HEK293 (cell line): ENCODE results near the gene PCDHGC4.

Experiments used
- CTCF ChIP-seq: fragments of 450-650 bp; formaldehyde crosslinking; IDR thresholded peaks from 2 replicates; pipeline ENCODE4 v1.5.1; 2016; ENCODE audit warnings: missing biosample characterization, missing genetic modification characterization
- GLIS1 ChIP-seq: fragments of 450-650 bp; formaldehyde crosslinking; IDR thresholded peaks from 2 replicates; pipeline ENCODE4 v1.5.1; 2016; ENCODE audit warnings: missing biosample characterization, missing genetic modification characterization
- OSR2 ChIP-seq: fragments of 450-650 bp; formaldehyde crosslinking; IDR thresholded peaks from 2 replicates; pipeline ENCODE4 v1.5.1; 2016; ENCODE audit warnings: missing biosample characterization, missing genetic modification characterization
- PATZ1 ChIP-seq: fragments of 450-650 bp; formaldehyde crosslinking; IDR thresholded peaks from 2 replicates; pipeline ENCODE4 v1.5.1; 2016; ENCODE audit warnings: missing biosample characterization, missing genetic modification characterization
- PRDM10 ChIP-seq: fragments of 450-650 bp; formaldehyde crosslinking; IDR thresholded peaks from 2 replicates; pipeline ENCODE4 v1.5.1; 2016; ENCODE audit warnings: missing biosample characterization, missing genetic modification characterization
- PRDM2 ChIP-seq: fragments of 450-650 bp; formaldehyde crosslinking; IDR thresholded peaks from 2 replicates; pipeline ENCODE4 v1.5.1; 2016; ENCODE audit warnings: missing biosample characterization, missing genetic modification characterization, borderline replicate concordance
- TCF7L2 ChIP-seq: IDR thresholded peaks from 2 replicates; pipeline ENCODE4 v1.6.1; 2011; ENCODE audit warnings: low read depth, mild to moderate bottlenecking, inconsistent platforms, low read length, moderate library complexity, borderline replicate concordance
- YY1 ChIP-seq: fragments of 450-650 bp; formaldehyde crosslinking; IDR thresholded peaks from 2 replicates; pipeline ENCODE4 v1.5.1; 2018; ENCODE audit warnings: missing biosample characterization, missing genetic modification characterization
- ZBTB6 ChIP-seq: fragments of 450-650 bp; formaldehyde crosslinking; IDR thresholded peaks from 2 replicates; pipeline ENCODE4 v1.5.1; 2017; ENCODE audit warnings: missing biosample characterization, missing genetic modification characterization
- ZNF140 ChIP-seq: fragments of 450-650 bp; formaldehyde crosslinking; IDR thresholded peaks from 2 replicates; pipeline ENCODE4 v1.5.1; 2016; ENCODE audit warnings: missing biosample characterization, missing genetic modification characterization
- ZNF24 ChIP-seq: fragments of 450-650 bp; formaldehyde crosslinking; IDR thresholded peaks from 2 replicates; pipeline ENCODE4 v1.5.1; 2016; ENCODE audit warnings: missing biosample characterization, missing genetic modification characterization
- ZNF280C ChIP-seq: fragments of 450-650 bp; formaldehyde crosslinking; IDR thresholded peaks from 2 replicates; pipeline ENCODE4 v1.5.1; 2016; ENCODE audit warnings: missing biosample characterization, missing genetic modification characterization
- ZNF302 ChIP-seq: fragments of 450-650 bp; formaldehyde crosslinking; IDR thresholded peaks from 2 replicates; pipeline ENCODE4 v1.5.1; 2016; ENCODE audit warnings: missing biosample characterization, missing genetic modification characterization, low read depth
- ZNF324 ChIP-seq: fragments of 450-650 bp; formaldehyde crosslinking; IDR thresholded peaks from 2 replicates; pipeline ENCODE4 v1.5.1; 2016; ENCODE audit warnings: missing biosample characterization, missing genetic modification characterization
- ZNF362 ChIP-seq: fragments of 450-650 bp; formaldehyde crosslinking; IDR thresholded peaks from 2 replicates; pipeline ENCODE4 v1.5.1; 2016; ENCODE audit warnings: missing biosample characterization, missing genetic modification characterization
- ZNF560 ChIP-seq: fragments of 450-650 bp; formaldehyde crosslinking; IDR thresholded peaks from 2 replicates; pipeline ENCODE4 v1.5.1; 2017; ENCODE audit warnings: missing biosample characterization, missing genetic modification characterization, borderline replicate concordance
- ZNF626 ChIP-seq: fragments of 450-650 bp; sonication (Bioruptor Pico); formaldehyde crosslinking; IDR thresholded peaks from 2 replicates; pipeline ENCODE4 v1.5.1; 2018; ENCODE audit warnings: missing biosample characterization, missing genetic modification characterization, inconsistent platforms
- ZNF629 ChIP-seq: fragments of 450-650 bp; formaldehyde crosslinking; IDR thresholded peaks from 2 replicates; pipeline ENCODE4 v1.5.1; 2017; ENCODE audit warnings: missing biosample characterization, missing genetic modification characterization
- ZNF768 ChIP-seq: fragments of 450-650 bp; formaldehyde crosslinking; IDR thresholded peaks from 2 replicates; pipeline ENCODE4 v1.5.1; 2018; ENCODE audit warnings: missing biosample characterization, mild to moderate bottlenecking, missing genetic modification characterization

Gene PCDHGC4

GRCh38 chr5:141514330-141515133 is 29.7 kb downstream of the PCDHGC4 start (continued):
- no peak for TF ChIP-seq PRDM2 (tag by site-specific recombination)
- TF ChIP-seq ZNF324: no peak
- TF ChIP-seq PATZ1 (tag by site-specific recombination): 0 out of 2 replicates have a peak, but pooled peaks have one; percentile 38
- TF ChIP-seq ZNF768: no peak
- TF ChIP-seq ZNF629 (tag by site-specific recombination): peak; percentile 65
- TF ChIP-seq GLIS1 (tag by site-specific recombination): peak; percentile 89
- no peak for TF ChIP-seq ZNF280C (tag by site-specific recombination)
- TF ChIP-seq ZNF362 (tag by site-specific recombination): 0 out of 2 replicates have a peak, but pooled peaks have one; percentile 13
- TF ChIP-seq ZNF560: no peak
- no peak for TF ChIP-seq ZNF302 (tag by site-specific recombination)
- 0 out of 2 replicates have a peak, but pooled peaks have one; percentile 11 for TF ChIP-seq PRDM10
- no peak for TF ChIP-seq YY1
- no peak for TF ChIP-seq ZBTB6 (tag by site-specific recombination)
- TF ChIP-seq CTCF (tag by site-specific recombination): no peak
- TF ChIP-seq TCF7L2: no peak
- TF ChIP-seq OSR2 (tag by site-specific recombination): no peak
- TF ChIP-seq ZNF140: no peak
- TF ChIP-seq ZNF626: no peak
- TF ChIP-seq ZNF24: no peak
